Fibroblast of lung (primary cell): ENCODE data around the gene GDF15.

ENCODE experiments used
- CTCF ChIP-seq, 2 donors: IDR thresholded peaks in 1 of 2; conservative IDR thresholded peaks in 1 of 2; 1 replicate in 1 of 2; 2 replicates in 1 of 2; pipeline ENCODE4 v1.5.1; 2011 to 2012; ENCODE audit warnings: low read length in 2 of 2, control low read depth in 1 of 2, inconsistent platforms in 1 of 2, low read depth in 1 of 2, mild to moderate bottlenecking in 1 of 2
- EZH2 ChIP-seq: IDR thresholded peaks from 2 replicates; pipeline ENCODE4 v1.5.1; 2012; ENCODE audit warnings: low read length, control low read depth, mild to moderate bottlenecking; ENCODE audit errors: missing control alignments

DNA sequence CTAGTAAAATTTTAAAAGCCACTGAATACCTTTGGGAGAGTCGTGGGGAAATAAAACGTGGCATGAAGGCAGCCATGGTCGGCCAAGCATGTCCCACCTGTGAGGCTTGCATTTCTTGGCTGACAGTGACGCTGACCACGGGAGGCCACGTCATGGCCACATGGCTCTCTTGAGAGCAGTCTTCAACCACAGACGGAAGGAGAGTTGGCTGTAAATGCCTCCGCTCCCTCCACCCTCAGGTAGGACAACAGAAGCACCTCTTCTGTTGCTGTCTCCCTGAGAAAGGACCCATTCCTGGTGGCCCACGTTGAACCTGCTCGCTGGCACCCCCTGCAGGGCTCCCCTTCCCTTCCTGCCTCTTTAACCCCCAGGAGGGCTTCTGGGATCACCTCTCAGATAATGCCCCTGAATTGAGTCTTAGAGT lies 22.1 kb downstream of the GDF15 start:
- TF ChIP-seq CTCF (conservative IDR thresholded peaks at IDR 0.05 in 1 of 2, IDR thresholded peaks at IDR 0.05 in 1 of 2; ENCODE audit: low read depth in 1 of 2, low read length in 2 of 2) = peak; percentile 29 to 47
- no peak for TF ChIP-seq EZH2
